Lung microvascular endothelial cell (primary cell): ENCODE results near the gene OLR1. TPM values are rescaled to one million over a fixed set of nuclear protein-coding genes. Genes with fewer than 3 reads are reported as not detected.
"Not testable (repeated sequence)": the region's sequence is repeated elsewhere in the genome, so short reads cannot be mapped to it uniquely, and the experiment has no call there.

Source experiments
- DNase-seq, 2 donors: peaks; one replicate each; pipeline versions ENCODE4 v3.0.0 to v3.0.0-alpha.2; 2010; ENCODE audit warnings: low read depth in 2 of 2
- total RNA-seq: library from RNA; depleted of rRNA; stranded (reverse); fragments of >200 nt; gene quantifications from 2 replicates; pipeline ENCODE4 v1.2.1, GENCODE V29; 2014

OLR1 gene
- total RNA-seq, 1 donor from 2014 or later = not detected

GRCh38 chr12:10190558-10191388 lies 18.8 kb upstream of the OLR1 start:
- DNase-seq = peak; percentile 73 to 75

- no peak for DNase-seq
Measured at GRCh38 chr12:10189653-10190052, 17.7 kb upstream of the OLR1 start.

- not testable (repeated sequence) for DNase-seq
Measured at GRCh38 chr12:10186958-10187357, 15.0 kb upstream of the OLR1 start.

- no peak for DNase-seq
Measured at GRCh38 chr12:10186299-10186698, 14.4 kb upstream of the OLR1 start.

DNA sequence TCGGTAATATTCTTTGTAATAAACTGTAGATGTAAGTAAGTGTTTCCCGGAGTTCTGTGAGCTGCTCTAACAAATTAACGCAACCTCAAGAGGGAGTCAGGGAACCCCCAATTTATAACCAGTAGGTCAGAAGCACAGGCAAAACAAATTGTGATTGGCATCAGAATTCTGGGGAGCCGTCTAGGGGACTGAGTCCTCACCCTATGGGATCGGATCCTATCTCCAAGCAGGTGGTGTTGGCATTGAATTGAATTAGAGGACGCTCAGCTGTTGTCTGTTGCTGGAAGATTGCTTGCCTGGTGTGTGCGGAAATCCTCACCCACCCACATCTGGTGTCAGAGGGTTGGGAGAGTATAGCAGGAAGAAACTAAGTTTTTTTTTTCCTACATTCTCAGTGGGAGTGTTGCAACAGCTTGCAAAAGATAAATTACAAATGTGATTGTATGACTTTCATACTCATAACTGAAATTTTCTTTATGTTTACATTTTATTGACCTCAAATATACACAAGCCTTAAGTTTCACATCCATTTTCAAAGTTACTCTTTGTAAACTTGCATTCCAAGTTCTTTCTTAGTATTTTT lies 12.4 kb upstream of the OLR1 start:
- DNase-seq = no peak

- DNase-seq = peak in 1 of 2 donors; percentile 4
Measured at GRCh38 chr12:10182354-10183049, 10.6 kb upstream of the OLR1 start.

DNA sequence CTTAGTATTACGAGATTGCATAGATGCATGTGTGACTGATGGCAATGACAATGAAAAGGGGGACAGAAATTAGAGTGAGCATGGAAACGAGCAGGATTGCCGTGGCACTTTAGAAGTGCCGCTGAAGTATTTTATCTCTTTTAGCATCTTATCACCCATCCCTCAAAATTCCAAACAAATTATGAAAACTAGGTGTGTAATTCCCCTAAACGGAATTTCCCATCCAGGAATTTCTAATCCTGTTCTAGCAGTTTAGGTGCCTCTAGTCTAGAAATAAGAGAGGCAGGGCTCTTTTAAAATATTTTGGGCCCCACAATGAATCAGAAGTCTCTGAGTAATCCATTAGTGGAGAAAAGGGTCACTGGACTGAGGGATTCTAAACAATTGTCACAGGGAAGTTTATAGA lies 7.8 kb upstream of the OLR1 start:
- DNase-seq = no peak

DNA sequence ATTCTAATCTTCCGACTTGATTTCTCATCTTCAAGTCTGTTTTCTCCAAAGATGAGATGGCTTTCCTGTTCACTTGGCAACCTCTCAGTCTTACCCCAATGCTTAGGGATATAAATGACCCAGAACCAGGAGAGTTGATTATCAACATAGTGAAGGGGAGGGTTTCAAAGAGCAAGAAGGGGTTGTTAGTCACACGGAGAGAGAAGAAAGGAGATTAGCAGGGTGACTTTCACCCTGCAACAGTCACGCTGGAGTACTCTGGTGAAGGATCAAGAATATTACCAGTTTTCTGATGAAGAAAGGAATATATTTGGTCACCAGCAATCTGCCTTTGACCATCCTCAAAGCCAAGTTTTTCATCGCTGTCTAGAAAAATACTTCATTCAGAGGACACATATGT lies 6.9 kb upstream of the OLR1 start, which contains the start of gene TMEM52B:
TSS of gene TMEM52B (plus strand) at position 212 of the 400 bp plus-strand sequence. CDS start 543 bp downstream, outside the sequence.
- no peak for DNase-seq

GRCh38 chr12:10175846-10176636 lies 4.1 kb upstream of the OLR1 start:
- no peak for DNase-seq

GRCh38 chr12:10174986-10175614 lies 3.2 kb upstream of the OLR1 start:
- no peak for DNase-seq

DNA sequence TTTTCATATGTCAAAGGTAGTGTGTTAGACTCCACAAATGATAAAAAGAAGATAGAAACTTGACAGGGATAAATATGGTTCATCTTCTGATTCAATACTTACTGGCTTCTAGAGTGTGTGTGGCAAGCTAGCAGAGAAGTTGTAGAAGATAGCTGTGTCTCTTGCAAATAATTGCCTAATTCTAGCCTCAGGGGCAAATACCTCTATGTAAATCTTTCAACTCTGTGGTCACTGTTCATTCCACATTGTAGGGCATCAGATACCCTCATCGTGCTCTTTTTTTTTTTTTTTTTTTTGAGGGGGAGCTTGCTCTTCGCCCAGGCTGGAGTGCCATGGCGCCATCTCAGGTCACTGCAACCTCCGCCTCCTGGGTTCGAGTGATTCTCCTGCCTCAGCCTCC lies 1.7 kb downstream of the OLR1 start:
- DNase-seq = no peak

- no peak for DNase-seq
Measured at GRCh38 chr12:10169104-10169503, 2.8 kb downstream of the OLR1 start.

DNA sequence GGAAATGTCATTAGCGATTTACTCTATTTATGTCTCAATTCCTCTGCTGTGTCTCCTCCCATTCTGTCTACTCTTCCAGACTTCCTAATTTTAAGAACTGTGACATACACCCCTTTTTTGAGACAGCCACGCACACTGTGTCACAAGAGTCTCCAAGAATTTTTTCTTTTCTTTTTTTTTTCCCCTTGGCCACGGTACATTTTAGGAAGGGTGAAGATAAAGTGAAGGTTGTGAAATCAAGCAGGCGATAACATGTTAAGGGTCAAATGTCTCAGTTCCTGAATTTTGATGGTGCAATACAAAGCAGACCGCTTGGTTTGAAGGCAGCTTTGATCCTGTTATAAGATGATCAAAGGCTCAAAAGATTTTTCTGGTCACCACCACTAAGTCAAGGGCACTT lies 4.3 kb downstream of the OLR1 start:
- no peak for DNase-seq

- DNase-seq = no peak
Measured at GRCh38 chr12:10165421-10165820, 6.5 kb downstream of the OLR1 start.

GRCh38 chr12:10163084-10163483 lies 8.8 kb downstream of the OLR1 start:
- DNase-seq = no peak

DNA sequence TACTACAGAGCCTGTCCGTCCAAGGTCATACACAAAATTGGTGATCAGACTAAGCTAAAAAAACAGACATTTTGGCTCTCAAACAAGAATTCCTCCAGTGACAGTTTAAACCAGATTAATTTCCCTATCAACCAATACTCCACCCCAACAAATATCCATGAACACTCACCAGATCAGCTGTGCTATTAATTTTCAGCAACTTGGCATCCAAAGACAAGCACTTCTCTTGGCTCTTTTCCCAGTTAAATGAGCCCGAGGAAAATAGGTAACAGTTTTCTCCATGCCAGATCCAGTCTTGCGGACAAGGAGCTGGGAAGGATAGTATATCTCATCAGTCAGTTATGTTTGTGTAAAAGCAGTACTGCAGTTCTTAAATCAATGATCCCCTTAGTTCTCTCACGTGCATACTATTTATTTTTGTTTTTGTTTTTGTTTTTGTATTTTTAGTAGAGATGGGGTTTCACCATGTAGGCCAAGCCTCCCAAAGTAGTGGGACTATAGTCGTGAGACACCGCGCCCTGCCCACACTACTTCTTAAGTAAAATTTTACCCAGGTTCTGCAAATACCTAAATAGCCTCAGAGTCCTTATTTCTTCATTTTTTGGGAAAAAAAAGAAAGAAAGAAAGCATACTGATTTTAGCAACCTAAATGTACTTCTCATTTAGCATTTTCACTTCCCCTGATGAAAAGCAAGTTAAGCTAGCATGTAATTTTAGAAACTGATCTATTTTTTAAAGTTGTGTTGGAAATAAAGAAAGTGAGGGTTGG lies 11.1 kb downstream of the OLR1 start:
- DNase-seq = no peak

- DNase-seq = no peak
Measured at GRCh38 chr12:10159280-10159679, 12.7 kb downstream of the OLR1 start.

GRCh38 chr12:10158406-10158805 lies 13.5 kb downstream of the OLR1 start:
- no peak for DNase-seq

- no peak for DNase-seq
Measured at GRCh38 chr12:10155966-10156365, 16.0 kb downstream of the OLR1 start.

DNA sequence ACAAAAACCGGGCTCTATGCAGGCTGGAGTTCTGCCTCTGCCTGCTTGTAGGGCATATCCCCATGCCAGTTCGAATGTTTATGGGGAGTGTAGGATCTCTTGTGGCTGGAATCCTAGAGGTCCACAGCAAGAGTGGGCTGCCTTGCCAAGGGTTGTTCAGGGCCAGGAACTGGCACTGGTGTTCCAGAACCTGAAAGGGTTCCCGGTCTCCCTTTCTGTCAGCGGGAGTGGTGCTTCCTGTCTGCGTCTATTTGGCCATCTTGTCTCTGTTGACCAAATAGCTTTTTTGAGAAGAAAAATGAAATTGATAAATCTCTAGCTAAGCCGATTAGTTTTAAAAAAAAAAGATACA lies 17.8 kb downstream of the OLR1 start:
- DNase-seq = no peak
